B cell (primary cell): ENCODE measurements around the gene AIMP1. TPM values are rescaled to one million over a fixed set of nuclear protein-coding genes. Genes with fewer than 3 reads are reported as not detected.

ENCODE experiments used
- ATAC-seq: fragments of 200-7000 bp; cut with Tn5 transposase; one replicate; pipeline ENCODE4 v1.10.0; 2021; ENCODE audit warnings: low read depth, mild to moderate bottlenecking, moderate number of reproducible peaks, moderate library complexity
- CTCF ChIA-PET: fragments of 350-600 bp; sonication (Branson Sonifier 250); formaldehyde crosslinking; loops from one replicate; lab custom pipeline; 2021; ENCODE audit warnings: antibody characterized with exemption, inconsistent platforms; lab: Charles Lee
- POLR2A ChIA-PET: fragments of 350-600 bp; sonication (Branson Sonifier 250); formaldehyde crosslinking; loops from one replicate; lab custom pipeline; 2021; ENCODE audit warnings: antibody characterized with exemption; lab: Charles Lee
- DNase-seq: peaks from one replicate; pipeline ENCODE4 v3.0.0; 2013
- H2AFZ ChIP-seq: 2 replicates; pipeline ENCODE4 v1.6.1; 2012; ENCODE audit warnings: mild to moderate bottlenecking, low read depth, low read length; ENCODE audit not compliant: insufficient read depth, poor library complexity, severe bottlenecking
- H3K27ac ChIP-seq, 2 donors: 1 replicate in 1 of 2; 2 replicates in 1 of 2; pipeline ENCODE4 v1.5.1; 2012 to 2013; ENCODE audit warnings: low read length in 2 of 2, mild to moderate bottlenecking in 2 of 2, moderate library complexity in 1 of 2
- H3K27me3 ChIP-seq, 4 experiments: fragments of 200-600 bp in 1 of 4; sonication (generic) in 1 of 4; replicated peaks in 1 of 4; 1 replicate in 2 of 4; 2 replicates in 2 of 4; pipeline versions ENCODE4 v1.6.1 to v1.7.0; 2013 to 2016; ENCODE audit warnings: low read length in 3 of 4, mild to moderate bottlenecking in 2 of 4, mixed read lengths in 1 of 4, moderate library complexity in 1 of 4; ENCODE audit not compliant: insufficient read depth in 4 of 4, control insufficient read depth in 3 of 4; ENCODE audit errors: control extremely low read depth in 1 of 4
- H3K36me3 ChIP-seq, 2 experiments: replicated peaks in 1 of 2; 1 replicate in 1 of 2; 2 replicates in 1 of 2; pipeline versions ENCODE4 v1.6.1 to v1.7.1; 2013; ENCODE audit warnings: low read length in 1 of 2; ENCODE audit not compliant: insufficient read depth in 2 of 2, control insufficient read depth in 1 of 2; ENCODE audit errors: control extremely low read depth in 1 of 2, extremely low read depth in 1 of 2
- H3K4me1 ChIP-seq, 2 donors: fragments of 200-600 bp in 1 of 2; sonication (generic) in 1 of 2; 1 replicate in 1 of 2; 2 replicates in 1 of 2; pipeline versions ENCODE4 v1.5.1 to v1.6.1; 2013 to 2017; ENCODE audit warnings: low read length in 2 of 2; ENCODE audit not compliant: control insufficient read depth in 2 of 2, insufficient read depth in 2 of 2
- H3K4me2 ChIP-seq: replicated peaks from 2 replicates; pipeline ENCODE3; 2012; ENCODE audit warnings: mild to moderate bottlenecking, low read depth, low read length; ENCODE audit not compliant: poor library complexity, severe bottlenecking
- H3K4me3 ChIP-seq, 5 experiments: fragments of 200-600 bp in 1 of 5; sonication (generic) in 1 of 5; 1 replicate in 3 of 5; 2 replicates in 2 of 5; pipeline versions ENCODE4 v1.5.1 to v1.7.0; 2011 to 2016; ENCODE audit warnings: low read length in 4 of 5, mild to moderate bottlenecking in 4 of 5, low read depth in 2 of 5, control low read depth in 1 of 5, moderate library complexity in 1 of 5; ENCODE audit not compliant: insufficient read depth in 1 of 5; ENCODE audit errors: control extremely low read depth in 1 of 5, extremely low read depth in 1 of 5
- H3K79me2 ChIP-seq: fragments of 200-600 bp; sonication (generic); one replicate; pipeline ENCODE4 v1.6.0; 2016; ENCODE audit warnings: low read length; ENCODE audit not compliant: control insufficient read depth, insufficient read depth
- H3K9ac ChIP-seq: fragments of 200-600 bp; sonication (generic); 2 replicates; pipeline ENCODE4 v1.6.1; 2017; ENCODE audit warnings: mild to moderate bottlenecking, low read length, moderate library complexity
- H3K9me3 ChIP-seq, 3 donors: one replicate each; pipeline versions ENCODE4 v1.6.1 to v1.7.1; 2013; ENCODE audit warnings: low read length in 2 of 3; ENCODE audit not compliant: control insufficient read depth in 2 of 3, insufficient read depth in 1 of 3; ENCODE audit errors: control extremely low read depth in 1 of 3
- H4K20me1 ChIP-seq: 2 replicates; pipeline ENCODE4 v1.6.0; 2012; ENCODE audit warnings: mild to moderate bottlenecking, low read length; ENCODE audit not compliant: insufficient read depth, control insufficient read depth, poor library complexity, severe bottlenecking
- H3K27ac Mint-ChIP-seq: one replicate; pipeline ENCODE4 v1.8.0; 2021; ENCODE audit warnings: mixed read lengths
- H3K27me3 Mint-ChIP-seq: one replicate; pipeline ENCODE4 v1.8.0; 2021; ENCODE audit warnings: mixed read lengths
- H3K4me1 Mint-ChIP-seq: one replicate; pipeline ENCODE4 v1.8.0; 2021; ENCODE audit warnings: mixed read lengths
- H3K4me3 Mint-ChIP-seq: one replicate; pipeline ENCODE4 v1.8.0; 2021; ENCODE audit warnings: mixed read lengths
- H3K9me3 Mint-ChIP-seq: one replicate; pipeline ENCODE4 v1.8.0; 2022; ENCODE audit warnings: mixed read lengths; ENCODE audit not compliant: insufficient read depth
- EZH2 ChIP-seq: IDR thresholded peaks from 2 replicates; pipeline ENCODE4 v1.6.1; 2012; ENCODE audit warnings: borderline replicate concordance, low read depth, mild to moderate bottlenecking, moderate library complexity, low read length; ENCODE audit not compliant: insufficient read depth, poor library complexity, severe bottlenecking
- whole genome bisulfite sequencing: methylation state at CpG from one replicate; pipeline ENCODE4 v1.1.5; 2013; ENCODE audit warnings: missing lambda C conversion rate; ENCODE audit not compliant: insufficient coverage; 5-methylcytosine and 5-hydroxymethylcytosine counted together
- intact Hi-C: fragments of 100-400 bp; cut with micrococcal nuclease; formaldehyde crosslinking; loops from one replicate; pipeline ENCODE4 v1.10.0; 2022
- polyA plus RNA-seq: library from polyadenylated mRNA; depleted of rRNA; stranded (reverse); fragments of >200 nt; gene quantifications from 2 replicates; pipeline ENCODE4 v1.2.3, GENCODE V29; 2012
- total RNA-seq, 2 donors: library from RNA; stranded (reverse); fragments of 120-200 nt in 1 of 2; gene quantifications; 1 replicate in 1 of 2; 2 replicates in 1 of 2; pipeline versions ENCODE4 v1.2.3 to v1.2.4, GENCODE V29; 2013 to 2022
- TF ChIP-seq, protein P1 (sequence below): fragments of 200-600 bp; IDR thresholded peaks from one replicate; pipeline ENCODE4 v1.8.0; 2022; ENCODE audit warnings: antibody characterized with exemption, mild to moderate bottlenecking

Gene AIMP1
- total and polyA plus RNA-seq, 2 donors (not counting 1 experiment from before 2014, with no cell fraction given), result 12.0 to 49.7 TPM

DNA sequence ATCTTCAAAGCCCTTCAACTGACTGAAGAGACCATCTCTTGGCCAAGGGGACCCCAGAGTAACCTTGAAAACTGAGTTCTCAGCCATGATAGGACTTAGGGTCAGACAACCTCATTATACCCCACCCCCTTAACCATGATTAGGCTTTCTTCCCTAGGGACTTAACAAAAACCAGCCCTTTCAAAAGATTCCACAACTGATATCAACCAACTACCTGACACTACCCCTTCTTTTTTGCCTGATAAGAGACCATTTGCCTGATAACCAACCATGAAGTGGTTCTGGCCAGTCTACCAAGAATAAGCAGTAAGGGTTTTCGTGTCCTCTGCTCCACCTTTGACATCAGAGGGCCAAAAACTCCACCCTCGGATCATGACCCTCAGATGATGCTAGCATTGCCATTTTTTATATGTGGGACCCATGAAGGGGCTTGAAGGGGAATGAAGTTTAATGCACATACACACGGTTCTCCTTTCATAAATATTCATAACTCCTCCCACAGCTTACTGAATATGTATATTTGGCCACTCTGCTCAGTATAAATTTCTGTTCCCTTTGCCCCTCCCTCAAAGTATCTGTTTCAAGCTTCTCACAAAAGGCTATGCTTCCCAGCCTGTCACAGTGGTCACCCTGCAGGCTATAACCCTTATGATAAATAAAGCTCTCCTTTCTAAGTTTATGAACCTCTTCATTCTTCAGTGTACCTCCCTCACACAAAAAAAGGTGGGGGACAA lies 12.6 kb upstream of the AIMP1 start:
- H3K79me2 ChIP-seq, result peaks cover 48% of the 10 kb centered on the region

DNA sequence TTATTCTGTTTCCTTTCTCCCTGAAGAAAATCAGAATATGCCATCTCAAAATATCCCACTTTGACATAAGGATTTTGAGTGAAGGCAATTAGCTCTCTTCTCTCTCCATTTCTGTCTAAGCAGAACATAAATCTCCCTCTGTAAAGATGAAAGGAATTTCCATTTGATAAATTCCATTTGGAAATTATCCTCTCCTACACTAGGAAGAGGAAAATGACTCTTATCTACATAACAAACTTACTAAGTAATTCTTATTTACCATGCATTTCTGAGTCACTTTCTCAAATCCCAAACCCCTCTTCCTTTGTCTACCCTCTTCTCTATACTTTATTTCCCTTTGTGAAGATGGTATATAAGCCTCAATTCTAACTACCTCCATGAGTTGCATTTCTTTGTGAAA lies 11.7 kb upstream of the AIMP1 start:
- no peak overlapping the region for H3K4me3 ChIP-seq
- H3K4me1 ChIP-seq, result no peaks in the 10 kb centered on the region
- H3K36me3 ChIP-seq, result peaks cover 5% of the 10 kb centered on the region in 2 experiments
- TF ChIP-seq, protein P1, sequence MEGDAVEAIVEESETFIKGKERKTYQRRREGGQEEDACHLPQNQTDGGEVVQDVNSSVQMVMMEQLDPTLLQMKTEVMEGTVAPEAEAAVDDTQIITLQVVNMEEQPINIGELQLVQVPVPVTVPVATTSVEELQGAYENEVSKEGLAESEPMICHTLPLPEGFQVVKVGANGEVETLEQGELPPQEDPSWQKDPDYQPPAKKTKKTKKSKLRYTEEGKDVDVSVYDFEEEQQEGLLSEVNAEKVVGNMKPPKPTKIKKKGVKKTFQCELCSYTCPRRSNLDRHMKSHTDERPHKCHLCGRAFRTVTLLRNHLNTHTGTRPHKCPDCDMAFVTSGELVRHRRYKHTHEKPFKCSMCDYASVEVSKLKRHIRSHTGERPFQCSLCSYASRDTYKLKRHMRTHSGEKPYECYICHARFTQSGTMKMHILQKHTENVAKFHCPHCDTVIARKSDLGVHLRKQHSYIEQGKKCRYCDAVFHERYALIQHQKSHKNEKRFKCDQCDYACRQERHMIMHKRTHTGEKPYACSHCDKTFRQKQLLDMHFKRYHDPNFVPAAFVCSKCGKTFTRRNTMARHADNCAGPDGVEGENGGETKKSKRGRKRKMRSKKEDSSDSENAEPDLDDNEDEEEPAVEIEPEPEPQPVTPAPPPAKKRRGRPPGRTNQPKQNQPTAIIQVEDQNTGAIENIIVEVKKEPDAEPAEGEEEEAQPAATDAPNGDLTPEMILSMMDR, result no peak
- TF ChIP-seq EZH2, result no peak
- H3K79me2 ChIP-seq, result peaks cover 53% of the 10 kb centered on the region
- peaks cover 4% of the 10 kb centered on the region for H3K4me1 Mint-ChIP-seq
- no peaks in the 10 kb centered on the region for H3K27me3 ChIP-seq
- peaks cover 18% of the 10 kb centered on the region for H4K20me1 ChIP-seq
- CTCF ChIA-PET, result interaction anchor here (1.1 kb wide), 1 partner anchor 11 kb away, joined by 4 read pairs; the partner anchor contains the start of gene TBCK
- no peak overlapping the region for H3K27ac ChIP-seq
- H3K27me3 Mint-ChIP-seq, result no peaks in the 10 kb centered on the region
- POLR2A ChIA-PET, result no interaction called here
- intact Hi-C loops, result no loop called here
- H2AFZ ChIP-seq, result no peak overlapping the region
- H3K9ac ChIP-seq, result no peak overlapping the region
- H3K27ac Mint-ChIP-seq, result no peak overlapping the region
- no peaks in the 10 kb centered on the region for H3K9me3 Mint-ChIP-seq
- H3K9me3 ChIP-seq, result no peaks in the 10 kb centered on the region
- DNase-seq (no peak), ATAC-seq (no peak)
- no peak overlapping the region for H3K4me2 ChIP-seq
- H3K4me3 Mint-ChIP-seq, result no peak overlapping the region

More for the DNA sequence above, 12.6 kb upstream of the AIMP1 start:
- no peaks in the 10 kb centered on the region for H3K27me3 Mint-ChIP-seq
- H3K9me3 Mint-ChIP-seq, result no peaks in the 10 kb centered on the region
- DNase-seq, result no peak
- no peak overlapping the region for H3K27ac Mint-ChIP-seq
- H3K9ac ChIP-seq, result no peak overlapping the region
- WGBS, result 100% methylated on average over 1 of the region's 3 CpGs
- peaks cover 18% of the 10 kb centered on the region for H4K20me1 ChIP-seq
- H3K27ac ChIP-seq, result no peak overlapping the region
- ChIA-PET CTCF (no interaction called here), POLR2A (no interaction called here)
- no peaks in the 10 kb centered on the region for H3K9me3 ChIP-seq
- no peak overlapping the region for H3K4me2 ChIP-seq
- peaks cover 5 to 8% of the 10 kb centered on the region in 2 experiments for H3K36me3 ChIP-seq
- intact Hi-C loops, result no loop called here
- ATAC-seq, result no peak
- TF ChIP-seq EZH2, result no peak
- TF ChIP-seq, protein P1, result no peak
- H3K4me3 Mint-ChIP-seq, result no peak overlapping the region
- no peaks in the 10 kb centered on the region for H3K4me1 ChIP-seq
- no peak overlapping the region for H3K4me3 ChIP-seq
- peaks cover 4% of the 10 kb centered on the region for H3K4me1 Mint-ChIP-seq
- H3K27me3 ChIP-seq, result no peaks in the 10 kb centered on the region
- H2AFZ ChIP-seq, result no peak overlapping the region
